GM23338 (cell line): ENCODE results near the gene MUC6. TPM values are rescaled to one million over a fixed set of nuclear protein-coding genes. Genes with fewer than 3 reads are reported as not detected.

ENCODE experiments used
- ATAC-seq: fragments of 200-7000 bp; cut with Tn5 transposase; 3 replicates; pipeline ENCODE4 v1.9.1; 2020
- DNase-seq: peaks from one replicate; pipeline ENCODE4 v3.0.0-alpha.2; 2015; ENCODE audit warnings: low spot score
- H2AFZ ChIP-seq: fragments of 200-600 bp; sonication (generic); 2 replicates; pipeline ENCODE4 v1.8.0; 2016; ENCODE audit warnings: antibody characterized with exemption, mild to moderate bottlenecking, moderate library complexity
- H3F3A ChIP-seq: fragments of 200-600 bp; sonication (generic); replicated peaks from 2 replicates; pipeline ENCODE4 v1.8.0; 2017; ENCODE audit warnings: antibody characterized with exemption, mixed run types, low read depth
- H3K27ac ChIP-seq: fragments of 200-600 bp; sonication (generic); 2 replicates; pipeline ENCODE4 v1.6.1; 2016; ENCODE audit warnings: low read depth
- H3K27me3 ChIP-seq: fragments of 200-600 bp; sonication (generic); 2 replicates; pipeline ENCODE4 v1.8.0; 2016; ENCODE audit warnings: mild to moderate bottlenecking, mixed run types, moderate library complexity; ENCODE audit not compliant: insufficient read depth
- H3K36me3 ChIP-seq: fragments of 200-600 bp; sonication (generic); 2 replicates; pipeline ENCODE4 v1.8.0; 2016; ENCODE audit warnings: mild to moderate bottlenecking; ENCODE audit not compliant: insufficient read depth
- H3K4me1 ChIP-seq: fragments of 200-600 bp; sonication (generic); 2 replicates; pipeline ENCODE4 v1.8.0; 2016; ENCODE audit warnings: mild to moderate bottlenecking, moderate library complexity; ENCODE audit not compliant: insufficient read depth
- H3K4me2 ChIP-seq: fragments of 200-600 bp; sonication (generic); 2 replicates; pipeline ENCODE4 v1.7.1; 2017; ENCODE audit warnings: mixed run types
- H3K4me3 ChIP-seq: fragments of 200-600 bp; sonication (generic); 2 replicates; pipeline ENCODE4 v1.6.1; 2016; ENCODE audit warnings: mixed run types
- H3K79me2 ChIP-seq: fragments of 200-600 bp; sonication (generic); replicated peaks from 2 replicates; pipeline ENCODE4 v1.8.0; 2017; ENCODE audit warnings: mild to moderate bottlenecking; ENCODE audit not compliant: insufficient read depth
- H3K9me2 ChIP-seq: fragments of 200-600 bp; sonication (generic); 2 replicates; pipeline ENCODE4 v1.8.0; 2017; ENCODE audit not compliant: insufficient read depth
- H4K20me1 ChIP-seq: fragments of 200-600 bp; sonication (generic); replicated peaks from 2 replicates; pipeline ENCODE4 v1.8.0; 2017; ENCODE audit warnings: mild to moderate bottlenecking; ENCODE audit not compliant: insufficient read depth
- H3K27ac Mint-ChIP-seq: 2 replicates; pipeline ENCODE4 v1.8.0; 2020; ENCODE audit warnings: inconsistent platforms, mild to moderate bottlenecking, moderate library complexity, mixed read lengths
- H3K27me3 Mint-ChIP-seq: 3 replicates; pipeline ENCODE4 v1.8.0; 2022; ENCODE audit warnings: low read depth, mild to moderate bottlenecking, moderate library complexity, mixed read lengths, inconsistent platforms; ENCODE audit not compliant: insufficient read depth, poor library complexity
- H3K36me3 Mint-ChIP-seq: 3 replicates; pipeline ENCODE4 v1.8.0; 2021; ENCODE audit warnings: low read depth, mild to moderate bottlenecking, inconsistent platforms, moderate library complexity, mixed read lengths
- H3K4me1 Mint-ChIP-seq: 3 replicates; pipeline ENCODE4 v1.8.0; 2020; ENCODE audit warnings: mild to moderate bottlenecking, inconsistent platforms, mixed read lengths
- H3K4me3 Mint-ChIP-seq: 3 replicates; pipeline ENCODE4 v1.8.0; 2021; ENCODE audit warnings: moderate library complexity, mild to moderate bottlenecking, inconsistent platforms, mixed read lengths
- H3K9me3 Mint-ChIP-seq: 3 replicates; pipeline ENCODE4 v1.8.0; 2020; ENCODE audit warnings: moderate library complexity, mild to moderate bottlenecking, inconsistent platforms, mixed read lengths
- CREB1 ChIP-seq: fragments of 250-450 bp; sonication (Bioruptor Pico); IDR thresholded peaks from 2 replicates; pipeline ENCODE4 v1.5.0; 2020; ENCODE audit warnings: low read depth, mild to moderate bottlenecking, moderate library complexity
- CTCF ChIP-seq, 2 experiments: fragments of 200-600 bp in 1 of 2; sonication (generic) in 1 of 2; conservative IDR thresholded peaks; 2 replicates each; pipeline versions ENCODE4 v1.5.1 to v1.6.1; 2016 to 2017; ENCODE audit warnings: antibody characterized with exemption in 2 of 2, low read depth in 2 of 2, mild to moderate bottlenecking in 2 of 2, moderate library complexity in 1 of 2
- ETS1 ChIP-seq: IDR thresholded peaks from 2 replicates; pipeline ENCODE4 v1.6.1; 2016; ENCODE audit warnings: antibody characterized with exemption
- EZH2 ChIP-seq: fragments of 200-600 bp; sonication (generic); IDR thresholded peaks from one replicate; pipeline ENCODE4 v1.8.0; 2017; ENCODE audit warnings: antibody characterized with exemption, mild to moderate bottlenecking, low read depth; ENCODE audit not compliant: unreplicated experiment
- EZH2phosphoT487 ChIP-seq: fragments of 200-600 bp; sonication (generic); IDR thresholded peaks from one replicate; pipeline ENCODE4 v1.8.1; 2018; ENCODE audit warnings: antibody characterized with exemption; ENCODE audit not compliant: unreplicated experiment
- JUNB ChIP-seq: IDR thresholded peaks from one replicate; pipeline ENCODE4 v1.6.1; 2016; ENCODE audit warnings: antibody characterized with exemption; ENCODE audit not compliant: unreplicated experiment
- NANOG ChIP-seq: IDR thresholded peaks from 2 replicates; pipeline ENCODE4 v1.6.1; 2016; ENCODE audit warnings: antibody characterized with exemption, borderline replicate concordance
- POLR2AphosphoS5 ChIP-seq: IDR thresholded peaks from 2 replicates; pipeline ENCODE4 v1.6.1; 2016; ENCODE audit warnings: antibody characterized with exemption, low read depth
- REST ChIP-seq: IDR thresholded peaks from one replicate; pipeline ENCODE4 v1.6.1; 2018; ENCODE audit warnings: antibody characterized with exemption; ENCODE audit not compliant: unreplicated experiment
- STAT1 ChIP-seq: IDR thresholded peaks from one replicate; pipeline ENCODE4 v1.6.1; 2016; ENCODE audit warnings: antibody characterized with exemption; ENCODE audit not compliant: unreplicated experiment
- ZNF114 ChIP-seq: fragments of 250-450 bp; sonication (Bioruptor Pico); IDR thresholded peaks from 2 replicates; pipeline ENCODE4 v1.5.0; 2020; ENCODE audit warnings: mild to moderate bottlenecking, moderate library complexity
- ZNF331 ChIP-seq: fragments of 250-450 bp; sonication (Bioruptor Pico); IDR thresholded peaks from 2 replicates; pipeline ENCODE4 v1.5.0; 2020; ENCODE audit warnings: low read depth, mild to moderate bottlenecking, moderate library complexity
- polyA plus RNA-seq: library from polyadenylated mRNA; unstranded; fragments of >200 nt; fragmentation: Nextera tagmentation; extraction: Ambion mirVana; gene quantifications from 2 replicates; pipeline ENCODE4 v1.2.1, GENCODE V29; 2016
- total RNA-seq: library from RNA; depleted of rRNA; stranded (reverse); fragments of >200 nt; shearing (Covaris generic); gene quantifications from 2 replicates; pipeline ENCODE4 v1.2.3, GENCODE V29; 2014

MUC6 gene
- total and polyA plus RNA-seq, 2 experiments from 2014 or later, result not detected

- H4K20me1 ChIP-seq, result no peaks in the 10 kb centered on the region
- no peaks in the 10 kb centered on the region for H3F3A ChIP-seq
- DNase-seq (no peak), ATAC-seq (no peak)
- Mint-ChIP-seq H3K4me3 (no peak overlapping the region), H3K9me3 (no peaks in the 10 kb centered on the region), H3K4me1 (no peaks in the 10 kb centered on the region; the same call in 2 of the 3 replicates), H3K36me3 (no peaks in the 10 kb centered on the region), H3K27ac (no peak overlapping the region), H3K27me3 (peaks cover 8% of the 10 kb centered on the region)
- no peaks in the 10 kb centered on the region for H3K4me1 ChIP-seq
- H3K27ac ChIP-seq, result no peak overlapping the region
- no peaks in the 10 kb centered on the region for H3K9me2 ChIP-seq
- TF ChIP-seq EZH2 (no peak), POLR2AphosphoS5 (no peak), CTCF (conservative IDR thresholded peaks at IDR 0.05; ENCODE audit: low read depth in 2 of 2) (no peak), ETS1 (no peak)
- H2AFZ ChIP-seq, result no peak overlapping the region
- no peaks in the 10 kb centered on the region for H3K36me3 ChIP-seq
- H3K27me3 ChIP-seq, result no peaks in the 10 kb centered on the region
- no peak overlapping the region for H3K4me2 ChIP-seq
- H3K4me3 ChIP-seq, result no peak overlapping the region
- no peaks in the 10 kb centered on the region for H3K79me2 ChIP-seq
Observed at GRCh38 chr11:1052133-1053011, 15.9 kb upstream of the MUC6 start.

- Histone ChIP-seq H3K9me2 (no peaks in the 10 kb centered on the region), H3K36me3 (no peaks in the 10 kb centered on the region), H3K27me3 (no peaks in the 10 kb centered on the region), H3K4me1 (no peaks in the 10 kb centered on the region), H3K4me2 (no peak overlapping the region), H3F3A (no peaks in the 10 kb centered on the region), H3K4me3 (no peak overlapping the region), H3K79me2 (no peaks in the 10 kb centered on the region), H3K27ac (no peak overlapping the region), H2AFZ (no peak overlapping the region), H4K20me1 (no peaks in the 10 kb centered on the region)
- DNase-seq (no peak), ATAC-seq (no peak)
- Mint-ChIP-seq H3K4me1 (no peaks in the 10 kb centered on the region; the same call in 2 of the 3 replicates), H3K27ac (no peak overlapping the region), H3K36me3 (no peaks in the 10 kb centered on the region), H3K9me3 (no peaks in the 10 kb centered on the region), H3K4me3 (no peak overlapping the region), H3K27me3 (peaks cover 12% of the 10 kb centered on the region)
- TF ChIP-seq ZNF331 (CRISPR knock-in tag) (no peak), NANOG (no peak), JUNB (no peak), CTCF (conservative IDR thresholded peaks at IDR 0.05; ENCODE audit: low read depth in 2 of 2) (no peak), ETS1 (no peak), EZH2phosphoT487 (no peak), ZNF114 (CRISPR knock-in tag) (no peak), STAT1 (no peak), REST (no peak), CREB1 (no peak), POLR2AphosphoS5 (no peak)
Observed at GRCh38 chr11:1051356-1052132, 15.0 kb upstream of the MUC6 start.
